Measurements from ENCODE around the gene ACR. TPM values are rescaled to one million over a fixed set of nuclear protein-coding genes. Genes with fewer than 3 reads are reported as not detected.

ACR gene
- total RNA-seq, 4 donors from 2014 or later = 0.27 to 1.4 TPM; not detected in 2

- DNase-seq = no peak
- H3K9me3 ChIP-seq = no peaks in the 10 kb centered on the region
- H3K36me3 ChIP-seq = no peaks in the 10 kb centered on the region
- TF ChIP-seq POLR2A (IDR thresholded peaks at IDR 0.05) (no peak), CTCF (IDR thresholded peaks at IDR 0.05) (no peak)
- H3K27me3 ChIP-seq = no peaks in the 10 kb centered on the region
- intact Hi-C loops (cut with DNase I) = no loop called here
- H3K4me3 ChIP-seq (replicated peaks in 1 of 3) = no peak overlapping the region
- WGBS, 2 donors = no CpG with 5 or more reads among the region's 2 CpGs
- H3K27ac ChIP-seq = no peak overlapping the region
- peaks cover 0 to 11% of the 10 kb centered on the region in 2 donors for H3K4me1 ChIP-seq
Observed at GRCh38 chr22:50728523-50728931, 9.5 kb upstream of the ACR start.

GRCh38 chr22:50729391-50730012, 8.5 kb upstream of the ACR start:
- WGBS, 2 donors = 89 to 94% methylated on average over 18 to 21 of the region's 21 CpGs
- TF ChIP-seq CTCF (IDR thresholded peaks at IDR 0.05) (no peak), POLR2A (IDR thresholded peaks at IDR 0.05) (no peak)
- peaks cover 0 to 11% of the 10 kb centered on the region in 2 donors for H3K4me1 ChIP-seq

GRCh38 chr22:50730013-50730891, 7.8 kb upstream of the ACR start:
- Histone ChIP-seq H3K27me3 (no peaks in the 10 kb centered on the region), H3K4me3 (replicated peaks in 1 of 3) (no peak overlapping the region), H3K9me3 (no peaks in the 10 kb centered on the region), H3K4me1 (peaks cover 0 to 11% of the 10 kb centered on the region in 2 donors), H3K27ac (no peak overlapping the region), H3K36me3 (no peaks in the 10 kb centered on the region)
- no peak for TF ChIP-seq CTCF (IDR thresholded peaks at IDR 0.05)
- TF ChIP-seq POLR2A (IDR thresholded peaks at IDR 0.05) = no peak
- WGBS, 2 donors = 71 to 75% methylated on average over 30 to 34 of the region's 54 CpGs
- intact Hi-C loops (cut with DNase I) = no loop called here
- no peak for DNase-seq

More at GRCh38 chr22:50729391-50730012, 8.5 kb upstream of the ACR start:
- intact Hi-C loops (cut with DNase I) = no loop called here
- Histone ChIP-seq H3K9me3 (no peaks in the 10 kb centered on the region), H3K27ac (no peak overlapping the region), H3K4me3 (replicated peaks in 1 of 3) (no peak overlapping the region), H3K27me3 (no peaks in the 10 kb centered on the region), H3K36me3 (no peaks in the 10 kb centered on the region)
- DNase-seq = no peak

GRCh38 chr22:50730941-50731661, 6.9 kb upstream of the ACR start:
- DNase-seq = no peak
- Histone ChIP-seq H3K36me3 (no peaks in the 10 kb centered on the region), H3K27ac (no peak overlapping the region), H3K4me1 (peaks cover 0 to 11% of the 10 kb centered on the region in 2 donors), H3K27me3 (no peaks in the 10 kb centered on the region), H3K4me3 (replicated peaks in 1 of 3) (no peak overlapping the region), H3K9me3 (no peaks in the 10 kb centered on the region)
- TF ChIP-seq CTCF (IDR thresholded peaks at IDR 0.05) (no peak), POLR2A (IDR thresholded peaks at IDR 0.05) (no peak)
- 56% methylated on average over 9 to 38 of the region's 76 CpGs for WGBS, 2 donors
- intact Hi-C loops (cut with DNase I) = no loop called here
